Fibroblast of pulmonary artery (primary cell): ENCODE measurements around the gene PTPRE.
A peak's percentile ranks its signal among the peaks of the same experiment; 100 is the strongest.

Source experiments
- DNase-seq: peaks from one replicate; pipeline ENCODE4 v3.0.0-alpha.2; 2010; ENCODE audit warnings: low read depth
- H3K4me3 ChIP-seq: replicated peaks from 2 replicates; pipeline ENCODE4 v1.5.1; 2011; ENCODE audit warnings: low read depth, mild to moderate bottlenecking, control low read depth, low read length, moderate library complexity
- CTCF ChIP-seq: IDR thresholded peaks from 2 replicates; pipeline ENCODE4 v1.5.1; 2011; ENCODE audit warnings: mild to moderate bottlenecking, control low read depth, low read length, inconsistent platforms; ENCODE audit errors: missing control alignments

PTPRE gene

GRCh38 chr10:128050936-128051335, 144.0 kb downstream of the PTPRE start:
- H3K4me3 ChIP-seq: no peak overlapping the region
- DNase-seq: peak; percentile 59
- TF ChIP-seq CTCF: no peak

- H3K4me3 ChIP-seq: no peak overlapping the region
These were observed 144.6 kb downstream of the PTPRE start for GRCh38 chr10:128051548-128051947.

GRCh38 chr10:128052696-128053095, 145.8 kb downstream of the PTPRE start:
- no peak for DNase-seq
- H3K4me3 ChIP-seq: no peak overlapping the region
- no peak for TF ChIP-seq CTCF

More at GRCh38 chr10:128051548-128051947, 144.6 kb downstream of the PTPRE start:
- DNase-seq: no peak
- TF ChIP-seq CTCF: no peak

GRCh38 chr10:128053356-128053755, 146.5 kb downstream of the PTPRE start:
- no peak for TF ChIP-seq CTCF
- no peak overlapping the region for H3K4me3 ChIP-seq
- no peak for DNase-seq

GRCh38 chr10:128054163-128054970, 147.5 kb downstream of the PTPRE start:
- no peak for DNase-seq
- TF ChIP-seq CTCF: no peak
- H3K4me3 ChIP-seq: no peak overlapping the region

- no peak overlapping the region for H3K4me3 ChIP-seq
- DNase-seq: no peak
- TF ChIP-seq CTCF: no peak
These were observed 148.4 kb downstream of the PTPRE start for GRCh38 chr10:128055061-128055868.
